HG03342 (cell line): ENCODE results near the gene GGA1.

ENCODE experiments used
- ATAC-seq: cut with Tn5 transposase; IDR thresholded peaks from one replicate; pipeline ENCODE4 v1.9.1; 2021; ENCODE audit warnings: mild to moderate bottlenecking, moderate library complexity; ENCODE audit not compliant: unreplicated experiment

Gene GGA1

GRCh38 chr22:37627545-37627944, 18.9 kb downstream of the GGA1 start:
- ATAC-seq, result no peak

DNA sequence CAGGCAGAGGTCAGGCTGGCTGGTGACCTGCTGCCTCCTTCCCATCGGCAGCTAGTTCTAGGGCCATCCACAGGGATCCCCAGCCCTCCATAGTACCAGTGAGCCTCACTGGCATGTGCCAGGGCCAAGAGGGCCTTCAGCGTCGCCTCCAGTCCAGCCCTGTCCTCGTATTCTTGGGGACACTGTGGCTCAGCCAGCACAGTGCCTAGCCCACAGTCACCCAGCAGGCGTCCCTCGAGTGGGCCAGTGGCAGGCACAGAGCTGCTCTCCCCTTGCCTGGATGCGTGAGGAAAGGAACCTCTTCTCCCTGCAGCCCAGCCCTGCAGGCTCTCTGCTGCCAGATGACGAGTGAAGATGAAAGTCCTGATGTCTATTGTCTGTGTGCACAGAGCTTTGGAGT, 20.2 kb downstream of the GGA1 start:
- ATAC-seq, result no peak

- no peak for ATAC-seq
Observed at GRCh38 chr22:37629928-37630327, 21.3 kb downstream of the GGA1 start.

DNA sequence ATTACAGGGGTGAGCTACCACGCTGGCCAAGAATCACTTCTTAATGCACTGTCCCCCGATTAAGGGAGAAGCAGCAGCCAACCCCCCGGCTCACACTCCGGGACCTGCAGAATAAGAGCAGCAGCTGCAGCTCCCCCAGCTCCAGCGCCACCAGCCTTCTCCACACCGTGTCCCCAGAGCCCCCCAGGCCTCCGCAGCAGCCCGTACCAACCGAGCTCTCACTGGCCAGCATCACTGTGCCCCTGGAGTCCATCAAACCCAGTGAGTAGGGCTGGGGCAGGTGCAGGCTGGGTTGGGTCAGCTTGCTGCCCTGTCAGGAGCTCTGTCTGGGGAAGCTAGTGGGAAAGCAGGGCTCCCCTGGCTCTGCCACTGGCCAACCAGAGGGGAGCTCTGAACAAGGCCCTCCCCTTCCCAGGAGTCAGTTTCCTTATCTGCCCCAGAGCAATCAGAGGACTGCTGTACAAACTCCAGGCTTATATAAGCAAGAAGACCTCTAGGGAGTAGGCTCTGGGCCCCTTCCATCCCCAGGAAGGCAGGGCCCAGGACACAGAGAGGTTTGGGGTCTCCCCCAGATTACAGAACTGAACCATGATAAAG, 22.3 kb downstream of the GGA1 start:
- no peak for ATAC-seq

DNA sequence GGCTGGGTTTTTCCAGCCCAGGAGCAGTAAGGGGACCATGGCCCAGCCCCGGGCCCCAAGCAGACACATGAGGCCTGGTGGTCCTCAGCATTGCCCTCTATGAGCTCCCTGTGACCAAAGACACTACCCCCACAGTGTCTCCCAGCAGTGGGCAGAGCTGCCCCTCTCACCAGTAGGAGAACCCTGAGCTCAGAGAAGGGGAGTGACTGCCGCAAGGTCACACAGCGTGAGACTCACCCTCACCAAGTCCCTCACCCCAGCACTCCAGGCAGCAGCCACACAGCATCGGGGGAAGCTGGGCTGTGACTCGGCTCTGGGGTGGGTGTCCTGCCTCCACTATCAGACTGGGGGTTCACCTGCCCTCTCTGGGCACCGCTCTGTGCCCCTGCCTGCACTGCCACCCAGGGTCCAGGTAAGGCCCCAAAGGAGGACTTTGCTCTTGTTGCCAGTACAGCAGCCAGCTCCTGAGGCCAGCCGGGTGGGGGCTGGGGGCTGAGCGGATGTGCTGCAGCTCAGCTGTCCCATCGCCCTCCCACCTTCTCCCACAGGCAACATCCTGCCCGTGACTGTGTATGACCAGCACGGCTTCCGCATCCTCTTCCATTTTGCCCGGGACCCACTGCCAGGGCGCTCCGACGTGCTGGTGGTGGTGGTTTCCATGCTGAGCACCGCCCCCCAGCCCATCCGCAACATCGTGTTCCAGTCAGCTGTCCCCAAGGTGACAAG, 23.0 kb downstream of the GGA1 start:
- no peak for ATAC-seq

DNA sequence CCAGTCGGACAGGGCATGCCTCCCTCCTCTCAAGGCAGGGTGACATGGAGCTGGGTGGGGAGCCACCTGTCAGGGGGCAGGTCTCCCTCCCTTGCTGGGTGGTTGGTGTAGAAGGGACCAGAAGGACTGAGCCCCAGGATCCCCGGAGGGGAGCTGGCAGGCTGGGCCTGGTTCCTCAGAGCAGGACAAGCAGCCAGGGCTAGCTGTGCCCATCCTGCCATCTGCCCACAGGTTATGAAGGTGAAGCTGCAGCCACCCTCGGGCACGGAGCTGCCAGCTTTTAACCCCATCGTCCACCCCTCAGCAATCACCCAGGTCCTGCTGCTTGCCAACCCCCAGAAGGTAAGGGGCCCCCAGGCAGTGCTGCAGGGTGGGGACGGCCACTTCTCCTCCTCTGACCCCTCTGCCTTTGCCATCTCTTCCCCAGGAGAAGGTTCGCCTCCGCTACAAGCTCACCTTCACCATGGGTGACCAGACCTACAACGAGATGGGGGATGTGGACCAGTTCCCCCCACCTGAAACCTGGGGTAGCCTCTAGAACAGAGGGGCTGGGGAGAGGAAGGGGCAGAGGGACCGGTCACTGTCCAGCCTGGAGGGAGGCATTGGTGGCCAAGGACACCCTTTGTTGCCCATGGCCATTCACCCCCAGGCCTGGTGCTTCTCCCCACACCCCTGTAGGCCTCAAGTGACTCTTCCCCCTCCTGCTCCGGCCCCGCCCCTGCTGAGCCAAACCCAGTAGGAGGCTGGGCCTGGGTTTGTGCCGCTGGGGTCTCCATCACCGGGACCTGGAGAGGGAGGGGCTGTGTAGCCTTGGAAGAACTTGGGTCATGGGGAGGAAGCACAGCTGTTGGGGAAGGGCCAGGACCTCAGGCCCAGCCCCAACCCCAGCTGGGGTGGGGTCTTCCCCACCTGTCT, 23.8 kb downstream of the GGA1 start:
- peak; percentile 7 for ATAC-seq

GRCh38 chr22:37633089-37633624, 24.5 kb downstream of the GGA1 start:
- peak; percentile 62 for ATAC-seq

DNA sequence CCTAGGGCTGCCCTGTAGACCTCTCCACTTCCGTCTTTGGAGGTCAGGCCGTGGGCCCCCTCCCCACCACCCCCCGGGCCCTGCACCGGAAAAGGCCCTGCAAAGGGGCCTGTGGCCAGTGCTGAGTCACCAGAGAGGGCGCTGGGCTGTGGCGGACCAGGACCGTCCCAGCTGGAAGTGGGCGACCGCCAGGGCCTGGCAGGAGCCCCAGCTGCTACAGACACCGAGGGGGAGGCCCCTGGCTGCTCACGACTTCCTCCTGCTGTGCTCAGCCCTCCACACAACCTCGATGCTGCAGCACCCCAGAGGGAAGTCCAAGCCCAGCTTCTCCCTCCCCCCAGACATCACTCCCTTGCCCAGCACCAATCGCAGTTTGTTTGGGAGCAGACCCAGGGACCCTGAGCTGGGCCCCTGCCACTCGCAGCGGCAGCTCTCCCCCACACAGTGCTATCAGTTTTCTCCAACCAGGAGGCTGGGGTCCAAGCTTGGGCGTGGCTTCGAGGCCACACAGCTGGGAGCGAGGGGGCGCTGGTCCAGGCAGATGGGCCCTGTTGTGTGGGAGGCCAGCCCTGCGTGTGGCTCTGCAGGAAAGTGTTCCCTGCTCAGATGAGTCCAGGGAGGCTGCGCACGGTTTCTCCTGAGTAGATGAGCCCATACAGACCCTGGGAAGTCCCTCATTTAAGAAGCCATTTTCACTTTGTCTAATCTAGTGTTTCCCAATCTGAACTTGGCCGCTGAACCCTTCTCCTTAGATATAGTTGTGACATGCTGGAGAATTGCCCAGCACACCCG, 25.2 kb downstream of the GGA1 start:
- peak; percentile 43 for ATAC-seq

- ATAC-seq, result no peak
Observed at GRCh38 chr22:37634417-37634924, 25.8 kb downstream of the GGA1 start.

GRCh38 chr22:37635157-37635556, 26.5 kb downstream of the GGA1 start:
- ATAC-seq, result no peak

GRCh38 chr22:37636186-37636948, 27.7 kb downstream of the GGA1 start:
- no peak for ATAC-seq

DNA sequence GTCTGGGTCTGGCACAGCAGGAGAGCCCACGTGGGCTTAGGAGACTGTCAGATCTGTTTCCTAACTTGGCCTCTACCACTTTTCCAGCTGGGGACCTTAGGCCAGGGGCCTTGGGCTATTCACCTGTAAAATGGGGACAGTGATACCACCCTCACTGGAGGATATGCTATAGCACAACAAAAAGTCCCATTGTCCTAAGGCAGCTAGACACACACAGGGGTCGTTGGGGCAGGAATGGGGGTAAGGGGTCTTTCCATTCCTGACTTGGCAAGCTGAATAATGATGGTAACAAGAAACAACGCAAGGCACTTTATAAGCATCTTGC, 28.3 kb downstream of the GGA1 start:
- ATAC-seq, result no peak

DNA sequence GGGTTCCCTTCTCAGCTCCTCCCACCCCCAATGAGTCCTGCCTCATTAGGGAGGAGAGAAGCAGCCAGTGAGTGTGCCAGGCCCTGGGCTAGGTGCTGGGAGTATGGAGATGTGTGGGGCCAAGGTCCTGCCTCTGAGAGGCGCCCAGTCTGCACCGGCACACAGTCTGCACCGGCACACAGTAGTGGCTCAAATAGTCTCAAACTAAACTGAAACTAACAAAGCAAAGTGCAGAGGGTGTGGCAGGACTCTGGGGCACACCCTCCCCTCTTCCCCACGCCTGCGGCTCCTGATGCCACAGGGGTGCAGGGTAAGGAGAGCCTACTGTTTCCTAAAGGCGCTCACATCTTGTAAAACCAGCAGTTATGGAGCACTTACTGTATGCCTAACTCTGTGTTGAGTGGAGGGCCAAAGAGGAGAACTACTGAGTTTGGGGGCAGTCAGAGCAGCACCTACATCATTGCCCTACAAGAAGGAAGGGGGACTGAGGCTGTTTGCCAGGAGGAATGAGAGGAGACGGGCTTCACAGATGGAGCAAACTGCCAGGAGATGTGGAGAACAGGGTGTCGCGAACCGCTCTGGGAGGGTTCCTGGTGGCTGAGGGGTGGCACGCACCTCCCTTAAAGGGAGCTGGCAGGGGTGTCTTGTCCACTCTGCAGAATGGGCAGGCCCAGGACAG, 29.9 kb downstream of the GGA1 start:
- ATAC-seq, result no peak

- ATAC-seq, result no peak
Observed at GRCh38 chr22:37639070-37639760, 30.6 kb downstream of the GGA1 start, which contains the start of gene SH3BP1. TSS of gene SH3BP1 (plus strand) at chr22:37639669. CDS start at chr22:37639788, 119 bp downstream.

DNA sequence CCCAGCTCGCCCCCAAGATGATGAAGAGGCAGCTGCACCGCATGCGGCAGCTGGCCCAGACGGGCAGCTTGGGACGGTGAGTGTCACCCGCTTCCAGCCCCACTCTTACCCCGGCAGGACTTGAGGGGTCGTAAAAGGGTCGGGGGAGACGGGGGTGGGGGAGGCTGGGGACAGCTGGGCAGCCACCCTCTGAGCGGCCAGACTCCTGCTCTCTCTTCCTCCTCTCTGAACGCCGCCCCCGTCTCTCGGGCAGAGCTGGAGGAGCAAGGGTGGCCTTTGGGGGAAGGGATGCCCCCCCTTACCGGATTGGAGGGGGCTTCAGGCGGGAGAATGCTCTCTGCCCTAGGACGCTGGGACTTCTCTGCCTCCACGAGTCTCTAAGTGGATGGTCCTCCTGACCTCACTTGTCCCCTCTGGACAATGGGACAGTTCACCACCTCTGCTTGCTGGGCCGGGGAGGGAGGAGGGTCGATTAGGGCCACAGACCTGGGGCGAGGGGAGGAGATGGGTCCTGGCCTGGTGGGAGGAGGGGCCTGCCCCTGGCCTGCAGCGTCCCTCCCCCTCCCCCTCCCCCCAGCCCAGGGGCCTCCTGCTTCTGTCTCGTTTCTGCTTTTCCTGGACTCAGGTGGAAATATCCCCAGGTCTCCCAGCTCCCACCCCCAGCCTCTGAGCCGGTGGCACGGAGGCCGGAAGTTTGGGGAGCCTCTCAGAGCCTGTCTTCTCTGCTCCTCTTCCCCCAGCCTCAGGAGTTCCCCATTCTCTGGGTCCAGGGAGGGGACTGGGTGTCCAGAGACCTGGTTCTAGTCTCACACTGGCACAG, 31.3 kb downstream of the GGA1 start:
- no peak for ATAC-seq

- no peak for ATAC-seq
Observed at GRCh38 chr22:37640591-37641560, 32.2 kb downstream of the GGA1 start.

GRCh38 chr22:37641561-37641949, 32.9 kb downstream of the GGA1 start:
- no peak for ATAC-seq
